ENCODE measurements around the gene USP19. TPM values are rescaled to one million over a fixed set of nuclear protein-coding genes. Genes with fewer than 3 reads are reported as not detected.

USP19 gene
- total and polyA plus RNA-seq, 2 of the 8 experiments (the other 6 are each of a cell fraction or from before 2014, with no cell fraction given) = 46.4 to 65.8 TPM

DNA sequence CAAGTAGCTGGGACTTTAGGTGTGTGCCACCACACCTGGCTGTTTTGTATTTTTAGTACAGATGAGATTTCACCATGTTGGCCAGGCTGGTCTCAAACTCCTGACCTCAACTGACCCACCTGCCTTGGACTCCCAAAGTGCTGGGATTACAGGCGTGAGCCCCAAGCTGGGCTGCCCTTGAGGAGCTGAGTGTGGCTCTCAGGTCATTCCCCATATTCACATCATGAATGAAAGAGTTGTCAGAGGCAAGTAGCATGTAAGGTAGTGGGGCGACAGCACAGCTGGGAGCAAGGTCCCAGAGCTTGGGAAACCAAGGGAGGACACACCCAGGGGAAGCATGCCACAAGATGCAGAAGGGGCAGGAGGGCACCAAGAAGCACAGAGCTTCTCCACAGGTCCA is 40.6 kb upstream of the USP19 start:
- Histone ChIP-seq H3K18ac (ENCODE audit: extremely low read depth, low read length) (no peak overlapping the region), H3K27ac (ENCODE audit: low read depth, low read length) (no peak overlapping the region), H3K23ac (ENCODE audit: insufficient read length) (no peak overlapping the region), H3K4me3 (ENCODE audit: extremely low read depth in 1 of 4, insufficient read depth in 2 of 4, low read depth in 3 of 4, low read length in 4 of 4) (no peak overlapping the region), H3K9ac (replicated peaks in 1 of 4; ENCODE audit: extremely low read depth in 1 of 4, low read depth in 3 of 4, low read length in 3 of 4) (no peak overlapping the region), H4K20me1 (replicated peaks in 1 of 2; ENCODE audit: control insufficient read depth in 1 of 2, insufficient read depth in 2 of 2, low read length in 2 of 2) (peaks cover 3 to 18% of the 10 kb centered on the region in 2 experiments), H3K36me3 (ENCODE audit: control insufficient read depth in 2 of 4, insufficient read depth in 4 of 4, low read length in 3 of 4) (peaks cover 5 to 20% (median 12%) of the 10 kb centered on the region in 4 experiments), H2BK120ac (replicated peaks; ENCODE audit: low read depth, low read length) (no peak overlapping the region), H3K79me2 (ENCODE audit: control insufficient read depth in 1 of 2, insufficient read depth in 2 of 2, low read length in 2 of 2) (peaks cover 9 to 25% of the 10 kb centered on the region in 2 experiments; a peak in 3 of 4 replicates), H3K4ac (replicated peaks; ENCODE audit: insufficient read length, low read depth, low read length) (no peak overlapping the region), H2BK20ac (ENCODE audit: low read length) (no peak overlapping the region), H3K14ac (ENCODE audit: insufficient read length) (no peak overlapping the region), H3K27me3 (replicated peaks in 1 of 4; ENCODE audit: control insufficient read depth in 3 of 4, extremely low read depth in 1 of 4, insufficient read depth in 3 of 4, low read length in 3 of 4) (no peaks in the 10 kb centered on the region), H4K8ac (ENCODE audit: extremely low read depth, insufficient read depth, low read length) (no peak overlapping the region), H3K23me2 (ENCODE audit: low read depth, low read length) (peaks cover 6% of the 10 kb centered on the region), H4K5ac (ENCODE audit: insufficient read length, low read depth, low read length) (no peak overlapping the region), H3K79me1 (ENCODE audit: low read depth, low read length) (peaks cover 23% of the 10 kb centered on the region), H2BK12ac (ENCODE audit: low read depth, low read length) (no peak overlapping the region), H2BK5ac (ENCODE audit: low read depth, low read length) (no peak overlapping the region), H2AK5ac (ENCODE audit: low read depth, low read length) (no peak overlapping the region), H3K56ac (replicated peaks; ENCODE audit: insufficient read length, low read depth, low read length) (no peak overlapping the region), H2BK15ac (ENCODE audit: low read length) (no peak overlapping the region), H3K4me2 (ENCODE audit: insufficient read depth in 1 of 2, low read depth in 2 of 2, low read length in 2 of 2) (no peak overlapping the region), H4K91ac (replicated peaks; ENCODE audit: insufficient read length, low read length) (no peak overlapping the region), H3K4me1 (replicated peaks in 1 of 4; ENCODE audit: control insufficient read depth in 3 of 4, insufficient read depth in 4 of 4, low read length in 3 of 4) (peaks cover 0 to 5% (median 2%) of the 10 kb centered on the region in 4 experiments; a peak in 2 of 7 replicates), H2AFZ (ENCODE audit: low read length) (no peak overlapping the region), H3K9me3 (ENCODE audit: insufficient read depth in 2 of 2, low read depth in 1 of 2, low read length in 1 of 2) (no peaks in the 10 kb centered on the region)
- DNase-seq (ENCODE audit: low read depth in 1 of 2, low spot score in 2 of 2) = no peak
- FAIRE-seq = no peak
- CTCF ChIA-PET (ENCODE audit: partially characterized antibody) = interaction anchor here (0.7 to 2.0 kb wide), 3 partner anchors 10 to 173 kb away, joined by 3 to 7 read pairs (median 3); partner anchors contain the start of gene KLHDC8B
- WGBS, 2 experiments (ENCODE audit: extremely low coverage in 1 of 2, insufficient coverage in 1 of 2, insufficient read length in 1 of 2, insufficient replicate concordance in 2 of 2, low coverage in 1 of 2, low lambda C conversion rate in 2 of 2, missing lambda C conversion rate in 1 of 2) = 71% methylated on average over 2 of the region's 2 CpGs; no CpG with 5 or more reads in 1 of the 2 experiments
- POLR2A ChIA-PET (ENCODE audit: partially characterized antibody) = interaction anchor here (0.8 to 1.1 kb wide), 2 partner anchors 13 to 15 kb away, joined by 3 read pairs; no protein-coding TSS in a partner anchor
- TF ChIP-seq SP4 (IDR thresholded peaks at IDR 0.05; ENCODE audit: low read length) (no peak), RBBP5 (IDR thresholded peaks at IDR 0.05; ENCODE audit: borderline replicate concordance, low read depth, low read length) (no peak), GTF2F1 (IDR thresholded peaks at IDR 0.05; ENCODE audit: borderline replicate concordance, low read depth, low read length) (no peak), SIX5 (IDR thresholded peaks at IDR 0.05; ENCODE audit: low read depth, low read length) (no peak), CTCF (IDR thresholded peaks at IDR 0.05; ENCODE audit: control extremely low read depth in 1 of 3, insufficient read depth in 1 of 3, low read depth in 1 of 3, low read length in 3 of 3) (no peak), EZH2 (IDR thresholded peaks at IDR 0.05; ENCODE audit: low read depth, low read length, severe bottlenecking) (no peak), BRCA1 (IDR thresholded peaks at IDR 0.05; ENCODE audit: low read depth, low read length) (no peak), CHD2 (IDR thresholded peaks at IDR 0.05; ENCODE audit: low read length) (no peak), USF2 (IDR thresholded peaks at IDR 0.05; ENCODE audit: low read length) (no peak), POU5F1 (IDR thresholded peaks at IDR 0.05; ENCODE audit: low read depth, low read length) (no peak), HDAC6 (IDR thresholded peaks at IDR 0.05; ENCODE audit: low read depth, low read length) (no peak)
